ENCODE data around the gene SNX21.
"Not testable (repeated sequence)": the region's sequence is repeated elsewhere in the genome, so short reads cannot be mapped to it uniquely, and the experiment has no call there.

SNX21 gene

DNA sequence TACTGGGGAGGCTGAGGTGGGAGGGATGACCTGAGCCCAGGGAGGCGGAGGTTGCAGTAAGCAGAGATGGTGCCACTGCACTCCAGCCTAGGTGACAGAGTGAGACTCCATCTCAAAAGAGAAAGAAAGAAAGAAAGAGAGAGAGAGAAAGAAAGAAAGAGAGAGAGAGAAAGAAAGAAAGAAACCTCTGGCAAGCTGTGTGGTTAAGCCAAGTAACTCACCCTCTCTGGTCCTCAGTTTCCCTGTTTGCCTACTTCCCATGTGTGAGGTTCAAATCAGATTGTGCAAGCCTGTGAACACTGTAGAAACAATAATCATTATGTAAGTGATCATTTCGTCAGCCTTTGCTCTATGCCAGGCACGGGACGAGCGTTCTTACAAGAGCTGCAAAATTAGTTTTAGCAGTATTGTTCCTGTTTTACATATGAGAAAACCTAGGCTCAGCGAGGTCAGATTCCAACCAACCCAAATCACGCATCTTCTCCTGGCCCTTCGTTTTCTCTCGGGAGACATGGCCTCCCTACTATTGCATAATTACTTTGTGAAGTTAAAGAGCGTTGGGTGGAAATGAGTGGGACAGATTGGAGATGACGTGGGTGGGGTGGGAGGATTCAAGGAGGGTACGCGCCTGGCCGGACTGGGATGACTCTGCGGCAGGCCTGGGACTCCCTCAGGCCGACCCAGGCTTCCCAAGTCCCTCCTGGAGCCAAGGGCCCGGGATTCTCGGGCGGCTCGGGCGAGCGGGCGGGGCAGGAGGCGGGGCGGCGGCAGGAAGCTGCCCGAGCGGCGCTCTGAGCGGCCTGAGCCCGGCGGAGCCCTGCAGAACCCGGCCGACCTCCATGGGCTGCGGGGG is at the start of gene SNX21:
Gene SNX21 (plus strand): TSS at position 770 of the 853 bp plus-strand sequence. CDS start 121 bp downstream, outside the sequence.
- DNase-seq, result peak; percentile 94

DNA sequence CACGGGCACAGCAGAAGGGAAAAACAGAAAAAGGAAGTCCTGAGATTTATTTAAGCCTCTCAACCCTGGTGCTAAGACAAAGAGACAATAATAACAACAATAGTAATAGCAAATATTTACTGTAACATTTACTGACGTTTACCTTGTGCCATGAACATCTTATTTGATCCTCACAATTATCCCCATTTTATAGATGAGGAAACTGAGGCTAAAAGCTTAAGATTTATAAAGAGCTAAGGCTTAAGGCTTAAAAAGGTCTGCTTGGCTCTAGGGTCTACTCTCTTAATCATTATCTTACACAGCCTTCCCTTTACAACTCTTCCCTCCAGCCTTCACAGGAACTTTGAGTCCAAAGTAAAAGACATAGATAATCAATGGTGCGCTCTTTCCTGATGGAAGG is 45.2 kb upstream of the SNX21 start:
- no peak for DNase-seq

DNA sequence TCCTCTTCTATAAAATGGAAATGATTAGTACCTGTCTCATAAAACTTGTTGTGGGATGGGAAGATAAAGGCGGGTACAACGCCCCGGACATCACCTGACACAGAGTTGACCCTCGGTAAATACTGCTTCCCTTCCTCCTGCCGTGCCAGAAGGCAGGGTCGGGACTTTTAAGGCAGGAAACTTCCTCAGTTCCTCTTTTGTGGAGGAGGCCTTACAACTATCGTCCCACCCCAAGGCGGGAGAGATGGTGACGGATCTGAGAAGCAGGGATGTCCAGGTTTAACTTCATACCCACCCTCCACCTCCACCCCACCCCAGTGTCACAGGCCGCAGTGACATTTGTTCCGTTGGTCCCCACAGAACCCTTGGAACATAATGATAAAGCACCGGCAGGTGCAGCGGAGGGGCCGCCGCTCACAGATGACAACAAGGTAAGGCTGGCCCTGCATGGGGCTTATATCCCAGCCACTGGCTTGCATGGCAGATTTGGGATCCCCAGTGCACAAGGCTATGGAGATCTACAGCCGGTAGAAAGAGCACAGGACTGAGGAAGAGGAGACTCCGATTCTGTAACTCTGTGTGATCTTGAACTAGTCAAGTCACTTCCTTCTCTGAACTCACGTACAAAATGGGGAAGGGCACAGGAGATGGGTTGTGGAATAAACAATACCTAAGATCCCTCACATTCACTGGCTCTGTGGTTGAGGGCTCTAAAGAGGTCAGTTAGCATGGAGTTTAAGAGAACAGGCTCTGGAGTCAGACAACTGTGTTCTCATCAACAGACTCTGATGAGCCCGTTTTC is 41.1 kb upstream of the SNX21 start:
- no peak for DNase-seq

DNA sequence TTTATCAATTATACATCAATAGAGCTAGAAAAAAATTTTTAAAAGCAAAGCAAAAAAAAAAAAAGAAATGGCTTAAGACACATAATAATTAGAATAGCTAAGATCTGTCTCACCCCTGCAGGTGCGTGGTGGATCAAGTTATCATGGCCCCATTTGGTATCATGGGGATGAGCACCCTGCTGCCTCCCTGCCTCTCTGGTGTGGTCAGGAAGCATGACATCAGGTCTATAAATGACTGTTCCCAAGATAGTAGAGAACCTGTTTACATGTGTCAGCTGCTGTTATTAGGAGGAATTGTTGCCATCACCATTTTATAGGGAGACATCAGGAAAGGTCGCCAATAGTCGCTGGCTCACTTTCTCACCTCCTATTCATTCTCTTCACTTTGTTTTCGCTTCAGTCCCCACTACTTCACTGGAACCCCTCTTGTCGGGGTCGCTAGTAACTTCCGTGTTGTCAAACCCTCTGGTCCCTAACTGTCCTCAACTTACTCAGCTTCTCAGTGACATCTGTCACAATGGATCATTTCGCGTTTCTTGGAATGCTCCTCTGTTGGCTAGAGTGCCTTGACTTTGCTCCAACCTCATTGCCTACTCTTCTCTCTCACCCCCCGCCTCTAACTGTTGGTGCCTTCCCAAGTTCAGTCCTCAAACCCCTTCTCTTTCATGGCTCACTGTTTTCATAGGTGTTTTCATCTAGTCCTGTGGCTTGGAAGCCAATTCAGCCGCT is 37.1 kb upstream of the SNX21 start:
- no peak for DNase-seq

- DNase-seq, result not testable (repeated sequence)
Measured at GRCh38 chr20:45797510-45797909, 36.1 kb upstream of the SNX21 start.

- DNase-seq, result not testable (repeated sequence)
Measured at GRCh38 chr20:45797955-45798354, 35.6 kb upstream of the SNX21 start.

DNA sequence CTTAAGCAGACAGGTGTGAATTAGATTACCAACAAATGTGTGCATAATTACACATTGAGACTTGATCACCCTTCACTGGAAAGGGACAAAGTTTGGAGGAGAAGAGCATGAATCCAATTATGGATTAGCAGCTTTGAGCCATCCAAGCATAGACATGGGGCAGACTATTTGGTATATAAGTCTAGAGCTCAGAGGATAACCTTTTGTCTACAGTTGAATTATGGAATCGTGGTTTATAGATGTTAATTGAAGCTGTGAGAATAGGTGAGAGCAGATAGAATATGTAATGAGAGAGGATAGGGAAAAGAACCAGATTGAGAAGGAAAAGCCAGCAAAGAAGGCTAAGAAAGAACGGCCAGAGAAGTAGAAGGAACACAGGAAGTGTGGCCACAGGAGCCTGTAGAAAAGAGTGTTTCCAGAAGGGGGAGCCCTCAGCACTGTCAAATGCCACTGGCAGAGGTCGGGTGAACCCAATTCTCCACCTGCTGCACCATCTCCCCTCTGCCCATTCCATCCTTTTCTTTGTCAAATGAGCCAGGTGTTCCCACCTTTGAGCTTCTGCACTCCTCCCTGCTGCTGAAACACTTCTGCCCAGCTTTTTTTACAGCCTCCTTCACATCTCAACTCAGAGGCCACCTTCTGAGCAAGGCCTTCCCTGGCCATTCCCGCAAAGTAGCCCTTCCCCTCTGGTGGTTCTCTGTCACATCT is 34.5 kb upstream of the SNX21 start:
- DNase-seq, result peak; percentile 43

GRCh38 chr20:45801851-45802250 is 31.7 kb upstream of the SNX21 start:
- no peak for DNase-seq

GRCh38 chr20:45810191-45810970 is 23.2 kb upstream of the SNX21 start:
- DNase-seq, result no peak

GRCh38 chr20:45812157-45813005 is 21.2 kb upstream of the SNX21 start, which contains the start of gene UBE2C:
TSS of gene UBE2C (plus strand) at chr20:45812644. CDS start at chr20:45812696, 52 bp downstream.
- peak; percentile 100 for DNase-seq

- no peak for DNase-seq
Measured at GRCh38 chr20:45813006-45813340, 20.6 kb upstream of the SNX21 start.

- DNase-seq, result no peak
Measured at GRCh38 chr20:45813489-45813888, 20.1 kb upstream of the SNX21 start.

DNA sequence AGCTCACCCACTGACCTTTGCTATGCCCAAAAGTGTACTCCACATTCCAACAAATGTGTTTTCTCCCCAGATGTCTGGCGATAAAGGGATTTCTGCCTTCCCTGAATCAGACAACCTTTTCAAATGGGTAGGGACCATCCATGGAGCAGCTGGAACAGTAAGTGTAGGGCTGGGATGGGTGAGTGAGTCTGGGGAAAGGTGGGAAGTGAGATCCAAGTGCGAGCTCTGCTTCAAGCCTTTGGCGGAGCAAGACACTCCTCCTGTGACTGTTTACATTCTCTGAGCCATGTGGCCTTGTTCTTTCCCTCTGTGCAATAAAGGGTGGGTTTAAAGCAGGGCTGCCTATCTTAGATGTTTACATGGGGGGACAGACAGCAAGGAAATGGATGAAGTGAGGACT is 19.3 kb upstream of the SNX21 start:
- no peak for DNase-seq

GRCh38 chr20:45816951-45817350 is 16.6 kb upstream of the SNX21 start:
- no peak for DNase-seq

DNA sequence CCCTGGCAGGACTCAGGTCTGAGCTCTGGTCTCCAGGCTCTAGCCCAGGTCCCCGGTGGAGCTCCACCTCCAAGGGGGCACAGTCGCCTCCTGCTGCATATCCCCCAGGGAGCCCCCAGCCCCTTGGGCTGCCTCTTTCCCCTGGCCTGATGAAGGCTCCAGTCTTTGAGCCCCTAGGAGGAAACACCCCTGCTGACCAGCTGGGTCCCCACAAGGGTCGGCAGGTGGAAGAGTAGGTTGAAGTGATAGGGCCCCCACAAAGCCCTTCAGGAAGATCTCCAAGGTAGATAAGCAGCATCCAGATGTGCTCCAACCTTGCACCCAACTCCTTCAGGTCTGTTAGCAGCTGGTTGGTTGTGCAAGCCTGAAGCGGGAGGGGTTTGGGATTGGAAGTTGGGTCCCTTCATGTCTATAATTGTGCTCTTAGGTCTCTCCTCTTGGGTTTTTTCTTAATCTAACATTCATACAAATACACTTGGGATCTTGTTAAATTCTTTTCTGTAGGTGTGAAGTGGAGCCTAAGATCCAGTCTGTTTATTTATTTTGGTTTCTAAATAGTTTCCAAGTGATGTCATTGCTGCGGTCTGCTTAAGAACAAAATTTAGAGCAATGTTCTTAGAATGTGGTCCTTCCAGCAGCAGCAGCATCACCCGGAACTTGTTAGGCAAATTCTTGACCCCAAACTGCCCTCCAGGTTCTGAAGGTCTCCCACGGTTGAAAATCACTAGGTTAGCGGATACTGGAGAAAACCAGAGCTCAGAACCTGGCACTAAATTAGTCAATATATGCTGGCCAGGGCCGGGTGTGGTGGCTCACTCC is 16.0 kb upstream of the SNX21 start:
- DNase-seq, result peak; percentile 87

DNA sequence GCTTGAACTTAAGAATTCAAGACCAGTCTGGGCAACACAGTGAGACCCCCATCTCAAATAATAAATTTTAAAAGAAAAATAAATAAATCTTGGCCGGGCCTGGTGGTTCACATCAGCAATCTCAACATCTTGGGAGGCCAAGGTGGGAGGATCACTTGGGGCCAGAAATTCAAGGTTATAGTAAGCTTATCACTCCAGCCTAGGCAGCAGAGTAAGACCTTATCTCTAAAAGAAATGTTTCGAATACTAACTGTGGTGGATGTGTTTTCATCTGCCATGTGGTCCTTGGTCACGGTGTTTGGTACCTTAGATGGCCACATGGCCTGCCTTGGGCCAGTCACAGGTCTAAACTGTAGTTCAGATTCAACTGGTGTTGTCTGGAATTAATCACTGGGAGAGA is 15.4 kb upstream of the SNX21 start:
- DNase-seq, result no peak

DNA sequence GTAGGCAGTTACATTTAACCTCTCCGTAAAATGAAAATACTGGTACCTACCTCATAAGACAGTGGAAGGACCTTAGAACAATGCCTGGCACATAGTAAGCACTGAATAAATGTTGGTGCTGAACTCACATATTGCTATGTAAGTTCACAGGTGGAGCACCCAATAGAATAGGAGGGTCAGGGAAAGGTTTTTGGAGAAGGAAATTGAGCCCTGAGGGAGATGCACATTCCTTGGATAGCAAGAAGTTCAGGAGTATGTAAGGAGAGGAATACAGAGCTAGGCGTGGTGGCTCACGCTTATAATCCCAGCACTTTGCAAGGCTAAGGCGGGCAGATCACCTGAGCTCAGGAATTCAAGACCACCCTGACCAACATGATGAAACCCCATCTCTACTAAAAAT is 14.1 kb upstream of the SNX21 start:
- no peak for DNase-seq

GRCh38 chr20:45821947-45822346 is 11.7 kb upstream of the SNX21 start:
- no peak for DNase-seq

DNA sequence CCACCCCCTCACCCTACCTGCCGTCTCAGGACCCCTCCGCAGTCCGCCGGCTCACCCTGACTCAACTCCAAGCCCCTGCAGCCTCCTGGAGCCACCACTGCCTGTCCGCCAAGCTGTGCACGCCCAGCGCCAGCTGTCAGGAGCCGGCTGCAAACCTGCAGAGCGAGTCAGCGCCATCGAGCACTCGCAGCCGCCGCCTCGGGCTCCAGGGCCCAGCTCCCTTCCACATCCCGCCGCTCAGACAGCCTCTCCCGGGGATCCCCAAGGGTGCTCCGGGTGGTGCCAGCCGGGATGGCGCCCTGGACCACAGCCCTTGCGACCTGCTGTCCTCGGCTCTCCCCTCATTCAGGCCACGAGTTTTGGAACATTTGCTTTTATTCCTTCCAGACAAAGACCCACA is 10.7 kb upstream of the SNX21 start:
- peak; percentile 25 for DNase-seq

Data from HCEC 1CT (cell line).